Right renal pelvis (tissue), 4 donors: ENCODE results near the gene TBRG4. TPM values are rescaled to one million over a fixed set of nuclear protein-coding genes. Genes with fewer than 3 reads are reported as not detected.
"Not testable (repeated sequence)": the region's sequence is repeated elsewhere in the genome, so short reads cannot be mapped to it uniquely, and the experiment has no call there.

Experiments used
- DNase-seq, 4 donors: peaks; one replicate each; pipeline ENCODE4 v3.0.0-alpha.2; 2013; ENCODE audit warnings: low read depth in 4 of 4, low spot score in 3 of 4, missing footprints in 1 of 4
- polyA plus RNA-seq, 4 donors: library from polyadenylated mRNA; unstranded; fragments of 120-200 nt; gene quantifications; one replicate each; pipeline ENCODE4 v1.2.1, GENCODE V29; 2013; ENCODE audit not compliant: insufficient read length in 4 of 4

TBRG4 gene
- 10 to 100 TPM; 52.5 to 56.7 (median 53.9) TPM for polyA plus RNA-seq

DNA sequence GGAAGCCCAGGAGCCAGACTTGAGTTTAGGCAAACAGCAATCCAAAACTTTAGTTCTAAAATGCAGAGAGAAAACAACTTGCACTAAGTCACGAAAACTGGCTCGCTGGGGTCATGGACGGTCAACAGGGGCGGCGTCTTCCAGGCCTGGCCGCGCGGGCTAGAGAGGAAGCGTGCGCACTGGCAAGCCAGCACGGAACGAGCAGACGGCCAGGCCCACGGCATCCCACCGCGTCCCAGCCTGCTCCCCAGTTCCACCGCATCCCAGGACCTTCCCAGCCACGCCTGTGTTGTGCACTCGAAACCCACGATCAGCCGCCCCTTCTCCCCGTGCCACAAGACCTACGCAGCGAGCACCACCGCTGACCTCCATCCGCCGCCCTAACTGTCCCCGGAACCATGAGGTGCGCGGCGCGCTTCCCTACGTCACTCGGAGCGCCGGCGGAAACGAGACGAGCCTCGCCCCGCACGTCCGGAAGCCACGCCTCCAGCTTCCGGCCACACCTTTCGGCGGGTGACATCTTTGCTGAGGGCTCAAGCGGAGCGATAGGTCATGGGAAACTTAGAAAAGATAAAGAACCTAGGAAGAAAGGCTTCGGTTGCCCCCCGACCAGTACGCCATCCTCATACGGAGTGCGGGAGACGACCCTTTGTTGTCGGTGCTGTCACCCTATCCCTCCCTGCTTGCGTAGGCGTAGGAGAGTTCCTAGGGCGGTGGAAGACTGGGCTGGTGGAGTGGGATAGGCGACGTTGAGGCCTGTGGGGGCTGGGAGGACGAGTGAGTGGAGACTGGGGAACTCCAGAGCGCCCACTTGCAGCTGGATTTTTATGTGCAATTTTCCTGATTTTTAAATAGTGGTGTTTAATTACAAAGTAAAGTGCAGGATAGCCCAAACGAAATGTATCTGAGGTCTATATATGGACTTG lies at the start of gene TBRG4:
Gene TBRG4, minus strand, starts transcription at position 400 of the 926 bp plus-strand sequence. CDS start 2,460 bp downstream, outside the sequence.
- DNase-seq: peak; percentile 92 to 97 (median 93)

- DNase-seq: no peak
Observed at GRCh38 chr7:45161138-45161537, 49.6 kb upstream of the TBRG4 start.

GRCh38 chr7:45160417-45160881 lies 49.0 kb upstream of the TBRG4 start:
- DNase-seq: no peak

GRCh38 chr7:45159296-45159695 lies 47.8 kb upstream of the TBRG4 start:
- DNase-seq: no peak

DNA sequence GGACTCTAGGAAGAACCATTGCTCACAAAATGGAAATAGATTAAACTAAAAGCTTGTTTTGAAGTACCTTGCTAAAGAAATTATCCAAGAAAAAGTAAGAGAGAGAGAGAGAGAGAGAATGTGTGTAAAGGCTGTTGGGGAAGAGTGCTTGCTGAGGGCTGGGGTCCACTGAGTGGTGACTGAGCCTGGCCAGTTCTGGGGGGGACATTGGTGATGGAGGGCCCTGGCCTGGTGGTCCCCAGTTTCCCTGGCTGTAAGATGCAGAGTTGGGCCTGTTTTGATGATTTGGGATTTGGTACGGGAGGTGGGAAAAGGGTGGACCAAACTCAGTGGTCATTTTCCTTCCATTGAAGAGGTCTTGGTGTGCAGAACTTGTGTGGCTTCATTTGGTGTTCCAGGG lies 47.0 kb upstream of the TBRG4 start:
- DNase-seq: no peak

DNA sequence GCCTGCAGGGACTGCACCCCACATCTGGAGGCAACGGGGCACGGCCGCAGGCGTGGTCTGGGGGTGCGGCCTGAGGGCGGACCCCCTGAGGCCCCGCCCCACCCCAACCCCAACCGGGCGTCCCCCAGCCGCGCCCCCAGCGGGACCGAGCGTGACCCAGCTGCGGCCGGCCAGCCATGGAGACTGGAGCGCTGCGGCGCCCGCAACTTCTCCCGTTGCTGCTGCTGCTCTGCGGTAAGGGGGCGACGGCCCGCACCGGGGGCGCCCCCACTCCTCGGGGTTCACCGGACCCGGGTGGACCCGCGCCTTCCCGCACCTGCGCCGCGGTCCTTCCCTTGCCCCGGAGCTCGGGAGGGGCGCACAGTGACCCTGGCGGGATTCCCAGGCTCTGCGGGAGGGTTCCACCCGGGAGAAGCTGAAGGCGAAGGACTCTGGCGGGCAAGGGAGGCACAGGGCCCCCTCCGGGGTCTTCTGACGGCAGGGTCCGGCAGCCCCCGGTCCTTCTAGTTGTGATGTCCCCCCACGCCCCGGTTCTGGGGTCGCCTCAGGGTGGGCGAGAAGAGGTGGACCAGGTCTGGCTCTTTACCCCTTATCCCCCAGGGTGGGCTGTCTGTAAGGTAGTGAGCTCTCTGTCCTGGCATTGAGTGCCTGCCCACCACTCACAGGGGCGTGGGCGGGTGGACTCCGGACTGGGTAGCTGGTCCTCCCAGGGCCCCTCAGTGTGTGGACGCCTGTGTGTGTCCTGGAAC lies 46.3 kb upstream of the TBRG4 start, which contains the start of gene RAMP3:
Gene RAMP3, plus strand, starts transcription at position 139 of the 749 bp plus-strand sequence. Its CDS starts 38 bp downstream, at position 177.
- DNase-seq: no peak

DNA sequence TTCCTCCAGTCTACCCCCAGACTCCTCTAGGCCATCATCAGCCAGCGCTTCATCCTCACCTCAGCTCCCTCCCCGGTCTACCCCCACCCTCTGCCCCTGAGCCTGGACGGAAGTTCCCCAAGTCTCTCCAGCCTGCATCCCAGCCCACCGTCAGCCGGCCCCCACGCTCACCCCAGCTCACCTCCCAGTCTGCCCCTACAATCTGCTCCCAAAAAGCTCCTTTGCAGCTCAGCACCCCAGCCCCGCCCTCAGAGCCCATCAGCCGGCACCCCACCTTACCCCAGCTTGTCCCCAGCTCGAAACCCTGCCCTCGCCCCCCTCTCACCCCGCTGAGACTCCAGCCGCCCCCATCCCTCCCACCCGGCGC lies 45.8 kb upstream of the TBRG4 start:
- no peak for DNase-seq

DNA sequence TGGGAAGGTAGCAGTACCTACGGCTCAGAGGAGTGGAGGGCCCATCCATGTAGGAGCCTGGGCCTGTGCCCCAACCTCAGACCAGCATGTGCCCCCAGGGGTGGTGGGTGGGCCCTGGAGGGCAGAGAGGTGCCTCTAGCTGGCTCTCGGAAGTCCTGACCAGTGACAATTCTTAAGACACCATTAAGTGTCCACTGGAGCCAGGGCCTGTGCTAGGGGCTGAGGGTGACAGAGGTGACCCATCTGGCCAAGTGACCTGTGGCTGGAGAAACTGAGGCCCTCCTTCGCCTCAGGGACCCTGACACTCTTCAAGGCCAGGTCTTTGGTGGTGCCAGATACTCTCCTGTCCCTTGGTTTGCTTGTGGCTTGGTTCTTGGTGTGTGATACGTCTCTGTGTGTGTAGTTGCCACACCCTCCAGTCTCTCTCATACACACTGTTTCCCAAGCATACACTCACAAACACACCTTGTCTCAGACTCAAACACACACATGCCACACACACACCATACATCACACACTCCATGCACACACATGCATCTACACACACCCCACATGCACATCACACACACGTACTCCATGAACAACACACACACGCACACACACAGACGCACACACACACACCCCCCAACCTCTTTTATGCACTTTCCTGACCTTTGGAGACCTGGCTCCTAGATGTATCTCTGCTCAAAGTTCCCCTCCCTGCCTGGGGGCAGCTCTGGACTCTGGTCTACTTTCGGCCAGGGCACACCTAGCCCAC lies 45.2 kb upstream of the TBRG4 start:
- no peak for DNase-seq

DNA sequence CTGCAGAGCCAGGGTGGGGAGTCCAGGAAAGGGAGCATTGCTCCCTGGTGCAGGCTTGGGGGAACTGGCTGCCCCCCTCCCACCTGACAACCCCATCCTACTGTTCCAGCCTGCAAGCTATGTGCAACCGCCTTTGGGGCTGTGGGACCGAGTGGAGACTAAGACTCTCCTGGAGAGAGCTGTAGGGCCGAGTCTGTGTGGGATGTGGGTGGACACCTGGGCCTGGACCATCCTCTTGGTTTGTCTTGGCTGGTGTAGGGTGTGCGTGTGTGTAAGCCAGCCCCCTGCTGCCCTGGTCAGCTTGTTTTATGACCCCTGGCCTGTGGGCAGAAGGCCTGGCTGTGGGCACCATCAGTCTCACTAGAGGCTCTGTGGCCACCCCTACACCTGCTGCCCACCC lies 44.4 kb upstream of the TBRG4 start:
- DNase-seq: no peak

- DNase-seq: no peak
Observed at GRCh38 chr7:45155357-45155900, 43.9 kb upstream of the TBRG4 start.

GRCh38 chr7:45153861-45154260 lies 42.4 kb upstream of the TBRG4 start:
- not testable (repeated sequence) for DNase-seq

GRCh38 chr7:45153233-45153632 lies 41.7 kb upstream of the TBRG4 start:
- no peak for DNase-seq

- no peak for DNase-seq
Observed at GRCh38 chr7:45151967-45152366, 40.5 kb upstream of the TBRG4 start.

- DNase-seq: no peak
Observed at GRCh38 chr7:45151131-45151684, 39.7 kb upstream of the TBRG4 start.

GRCh38 chr7:45150199-45150598 lies 38.7 kb upstream of the TBRG4 start:
- no peak for DNase-seq

DNA sequence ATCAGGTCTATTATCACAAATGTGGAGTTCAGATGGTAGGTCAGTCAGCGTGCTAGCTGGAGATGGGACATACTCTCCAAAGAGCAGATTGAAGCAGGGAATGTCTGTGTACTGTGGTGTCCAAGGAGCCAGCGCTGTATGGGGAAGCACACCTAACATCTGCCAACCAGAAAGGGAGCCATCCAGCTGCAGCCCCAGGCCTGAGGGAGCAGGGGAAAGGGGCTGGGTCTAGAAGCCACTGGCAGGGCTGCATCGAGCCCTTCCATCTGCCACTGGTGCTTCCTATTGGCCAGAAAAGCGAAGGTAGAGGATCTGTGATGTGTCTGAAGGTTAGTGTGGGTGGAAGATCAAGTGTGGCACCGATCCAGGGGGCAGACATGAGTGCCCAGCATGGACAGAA lies 38.1 kb upstream of the TBRG4 start:
- no peak for DNase-seq

DNA sequence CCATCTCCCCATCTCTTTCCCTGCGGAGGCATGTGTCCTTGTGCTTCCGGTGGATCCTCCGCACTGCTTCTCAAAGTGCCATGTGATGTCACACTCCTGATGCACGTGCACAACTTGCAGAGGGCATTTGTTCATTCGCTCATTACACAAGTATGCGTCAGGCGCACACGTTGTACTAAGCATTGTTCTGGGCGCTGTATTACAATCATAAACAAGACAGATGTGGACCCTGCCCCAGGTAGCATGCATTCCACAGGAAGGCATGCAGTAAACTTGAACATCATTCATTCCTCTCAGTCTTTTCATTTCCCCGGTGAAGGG lies 37.1 kb upstream of the TBRG4 start:
- DNase-seq: no peak

DNA sequence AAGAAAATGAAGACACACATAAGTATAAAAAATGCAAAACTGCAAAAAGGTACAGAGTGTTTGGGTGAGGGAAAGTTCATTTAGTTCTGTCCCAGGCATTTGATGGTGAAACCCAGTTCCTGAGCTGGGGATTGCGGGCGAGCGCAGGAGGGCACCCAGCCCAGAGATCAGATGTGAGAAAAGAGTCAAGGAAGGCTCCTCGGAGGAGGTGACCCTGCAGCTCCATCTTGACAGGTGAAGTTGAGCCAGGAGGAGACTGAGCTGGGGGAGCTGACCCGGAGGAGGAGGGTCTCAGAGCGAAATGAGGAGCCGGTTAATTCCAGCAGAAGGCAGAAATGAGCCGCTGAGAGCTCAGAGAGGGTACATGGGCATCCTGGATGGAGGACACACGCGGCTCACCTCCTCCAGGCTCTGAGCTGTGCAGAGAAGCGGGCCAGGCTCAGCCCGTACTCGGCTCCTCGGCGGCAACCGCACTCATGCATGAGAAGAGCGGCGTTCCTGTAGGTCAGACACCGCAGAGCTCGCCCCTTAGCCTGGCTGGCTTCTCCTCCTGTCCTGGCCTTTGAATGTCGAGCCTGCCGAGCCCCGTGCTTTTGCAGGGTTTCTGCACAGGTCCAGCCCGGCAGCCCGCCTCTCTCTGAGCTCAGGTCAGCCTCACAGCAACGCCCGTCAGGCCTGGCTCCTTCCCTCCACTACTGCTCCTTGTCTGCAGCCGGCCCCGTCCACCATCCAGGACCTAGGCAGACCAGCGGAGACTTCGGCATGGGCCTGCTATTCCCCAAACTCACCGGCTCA lies 36.6 kb upstream of the TBRG4 start:
- DNase-seq: no peak
